ENCODE data around the gene ERO1A. TPM values are rescaled to one million over a fixed set of nuclear protein-coding genes. Genes with fewer than 3 reads are reported as not detected.
"Not testable (repeated sequence)": the region's sequence is repeated elsewhere in the genome, so short reads cannot be mapped to it uniquely, and the experiment has no call there.

The ERO1A gene
- 100 to 1,000 TPM in 1 of 2 donors, 10 to 100 TPM in 1; 84.8 to 107 TPM for total RNA-seq

DNA sequence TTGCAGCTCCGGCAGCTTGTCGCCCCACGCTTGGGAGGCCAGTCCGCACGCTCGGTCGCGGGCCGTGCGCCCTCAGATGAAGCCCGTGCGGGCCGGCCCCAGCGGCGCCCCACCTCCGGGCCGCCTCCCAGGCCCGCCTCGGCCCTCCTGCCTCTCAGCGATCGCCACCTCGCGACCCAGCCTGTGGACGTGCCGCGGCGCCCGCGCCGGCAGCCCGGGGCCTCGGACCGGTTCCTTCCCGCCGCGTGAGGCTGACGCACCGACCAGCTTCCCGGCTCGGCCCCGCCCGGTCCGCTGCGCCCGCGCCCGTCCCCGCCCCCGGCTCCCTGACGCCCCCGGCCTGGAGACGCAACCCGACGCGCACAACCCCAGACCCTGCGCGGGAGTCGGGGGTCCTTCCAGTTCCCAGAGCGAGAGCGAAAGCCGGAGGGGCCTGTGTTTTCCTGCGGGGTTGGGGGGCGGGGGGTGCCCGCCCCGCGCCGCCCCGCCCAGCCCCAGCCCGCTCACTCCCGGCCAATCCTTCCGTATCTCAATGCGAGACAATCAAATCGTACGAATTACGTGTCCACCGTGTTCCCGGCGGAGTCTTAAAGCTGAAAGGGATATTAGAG lies at the start of gene ERO1A:
Gene ERO1A (minus strand): TSS at position 78 of the 611 bp plus-strand sequence. CDS start 77 bp downstream, at position 1.
- no peaks in the 10 kb centered on the region for H3K27me3 Mint-ChIP-seq (ENCODE audit: low read depth)
- H3K4me1 Mint-ChIP-seq (ENCODE audit: low read depth): peaks cover 43% of the 10 kb centered on the region
- DNase-seq (peak; percentile 78 to 82), ATAC-seq (replicated peaks in 1 of 2) (peak; percentile 87 to 88)
- peak within 1 kb of the TSS; percentile 99 for H3K27ac Mint-ChIP-seq
- H3K9me3 Mint-ChIP-seq: no peaks in the 10 kb centered on the region
- H3K4me3 Mint-ChIP-seq: peak within 1 kb of the TSS; percentile 97 to 99
- peaks cover 4 to 12% of the 10 kb centered on the region in 2 donors for H3K36me3 Mint-ChIP-seq (ENCODE audit: insufficient read depth in 2 of 2)

DNA sequence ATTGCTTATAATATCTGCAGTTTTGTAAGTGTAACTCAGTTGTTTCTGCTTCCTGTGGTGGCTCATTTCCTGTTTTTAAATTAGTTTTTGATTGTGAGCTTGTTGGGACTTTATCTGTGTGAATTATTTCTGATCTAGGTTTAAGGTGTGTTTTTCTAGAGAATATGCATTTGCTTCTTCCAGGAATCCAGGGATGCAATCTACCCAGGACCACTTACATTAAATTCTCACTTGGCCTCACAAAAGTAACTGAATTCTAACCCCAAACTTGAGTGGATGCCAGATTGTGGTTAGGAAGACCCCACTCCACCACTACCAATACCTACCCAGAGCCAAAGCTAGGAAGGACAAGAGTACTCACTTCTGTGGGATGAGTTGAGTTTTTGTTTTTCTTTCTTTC lies 46.5 kb upstream of the ERO1A start:
- Mint-ChIP-seq H3K36me3 (ENCODE audit: insufficient read depth in 2 of 2) (peaks cover 0 to 8% of the 10 kb centered on the region in 2 donors), H3K4me1 (ENCODE audit: low read depth) (peaks cover 70% of the 10 kb centered on the region), H3K4me3 (peak overlapping the region; percentile 79 to 92), H3K9me3 (no peaks in the 10 kb centered on the region), H3K27me3 (ENCODE audit: low read depth) (no peaks in the 10 kb centered on the region), H3K27ac (peak overlapping the region; percentile 100)
- DNase-seq: peak in 1 of 2 donors; percentile 16
- peak; percentile 45 to 46 for ATAC-seq (replicated peaks in 1 of 2)

DNA sequence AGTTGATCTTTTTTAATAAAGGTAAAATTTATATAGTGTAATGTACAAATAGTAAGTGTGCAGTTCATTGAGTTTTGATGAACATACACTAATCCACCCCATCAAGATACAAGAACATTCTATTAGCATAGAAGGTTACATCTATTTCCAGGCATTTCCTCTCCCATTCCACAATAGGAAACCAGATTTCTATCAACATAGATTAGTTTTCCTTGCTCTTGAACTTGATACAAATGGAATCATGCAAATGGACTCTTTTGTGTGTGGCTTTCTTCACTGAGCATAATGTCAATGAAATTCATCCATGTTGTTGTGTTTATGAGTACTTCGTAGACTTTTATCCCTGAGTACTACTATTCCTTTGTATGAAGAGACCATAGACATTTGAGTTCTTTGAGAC lies 45.4 kb upstream of the ERO1A start:
- DNase-seq (no peak), ATAC-seq (replicated peaks in 1 of 2) (no peak)
- Mint-ChIP-seq H3K9me3 (no peaks in the 10 kb centered on the region), H3K36me3 (ENCODE audit: insufficient read depth in 2 of 2) (peaks cover 0 to 8% of the 10 kb centered on the region in 2 donors), H3K4me1 (ENCODE audit: low read depth) (peaks cover 81% of the 10 kb centered on the region), H3K27ac (peak overlapping the region; percentile 85), H3K27me3 (ENCODE audit: low read depth) (no peaks in the 10 kb centered on the region), H3K4me3 (no peak overlapping the region)

GRCh38 chr14:52738409-52738808 lies 43.1 kb upstream of the ERO1A start:
- Mint-ChIP-seq H3K36me3 (ENCODE audit: insufficient read depth in 2 of 2) (peaks cover 2 to 14% of the 10 kb centered on the region in 2 donors), H3K4me3 (no peak overlapping the region), H3K9me3 (no peaks in the 10 kb centered on the region), H3K27me3 (ENCODE audit: low read depth) (no peaks in the 10 kb centered on the region), H3K4me1 (ENCODE audit: low read depth) (peaks cover 78% of the 10 kb centered on the region), H3K27ac (no peak overlapping the region)
- ATAC-seq (replicated peaks in 1 of 2): no peak
- no peak for DNase-seq

GRCh38 chr14:52735921-52736489 lies 40.6 kb upstream of the ERO1A start:
- ATAC-seq (replicated peaks in 1 of 2) (no peak), DNase-seq (no peak)
- Mint-ChIP-seq H3K4me3 (peak overlapping the region; percentile 2 to 5), H3K4me1 (ENCODE audit: low read depth) (peaks cover 73% of the 10 kb centered on the region), H3K9me3 (no peaks in the 10 kb centered on the region), H3K27me3 (ENCODE audit: low read depth) (no peaks in the 10 kb centered on the region), H3K36me3 (ENCODE audit: insufficient read depth in 2 of 2) (peaks cover 2 to 18% of the 10 kb centered on the region in 2 donors), H3K27ac (peak overlapping the region; percentile 3)

- Mint-ChIP-seq H3K27me3 (ENCODE audit: low read depth) (no peaks in the 10 kb centered on the region), H3K4me3 (no peak overlapping the region), H3K4me1 (ENCODE audit: low read depth) (peaks cover 64% of the 10 kb centered on the region), H3K27ac (no peak overlapping the region), H3K36me3 (ENCODE audit: insufficient read depth in 2 of 2) (peaks cover 2 to 18% of the 10 kb centered on the region in 2 donors), H3K9me3 (no peaks in the 10 kb centered on the region)
- ATAC-seq (replicated peaks in 1 of 2): no peak
- DNase-seq: no peak
Observed at GRCh38 chr14:52733824-52734223, 38.5 kb upstream of the ERO1A start.

DNA sequence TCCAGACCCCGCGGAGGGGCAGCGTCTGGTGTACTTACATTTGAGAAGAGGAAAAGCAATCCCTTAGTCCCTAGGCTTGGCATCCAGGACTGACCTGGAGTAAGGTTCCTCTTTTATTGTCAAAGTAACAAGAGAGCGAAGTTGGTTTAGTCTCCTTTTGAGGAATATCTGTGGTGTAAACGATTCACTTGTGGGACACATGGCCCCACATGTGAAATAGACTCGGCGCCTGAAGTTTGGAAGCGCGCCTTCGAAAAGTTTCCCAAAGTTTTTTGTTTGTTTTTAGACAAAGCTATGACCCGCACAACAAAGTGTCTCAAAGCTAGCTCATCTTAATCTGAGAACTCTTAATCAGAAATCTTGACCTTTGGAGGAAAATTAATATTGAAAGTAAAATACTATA lies 35.4 kb upstream of the ERO1A start:
- Mint-ChIP-seq H3K9me3 (no peaks in the 10 kb centered on the region), H3K27me3 (ENCODE audit: low read depth) (no peaks in the 10 kb centered on the region), H3K4me1 (ENCODE audit: low read depth) (peaks cover 44% of the 10 kb centered on the region), H3K4me3 (peak overlapping the region; percentile 96 to 98), H3K36me3 (ENCODE audit: insufficient read depth in 2 of 2) (peaks cover 2 to 22% of the 10 kb centered on the region in 2 donors), H3K27ac (peak overlapping the region; percentile 90)
- DNase-seq: no peak
- no peak for ATAC-seq (replicated peaks in 1 of 2)

DNA sequence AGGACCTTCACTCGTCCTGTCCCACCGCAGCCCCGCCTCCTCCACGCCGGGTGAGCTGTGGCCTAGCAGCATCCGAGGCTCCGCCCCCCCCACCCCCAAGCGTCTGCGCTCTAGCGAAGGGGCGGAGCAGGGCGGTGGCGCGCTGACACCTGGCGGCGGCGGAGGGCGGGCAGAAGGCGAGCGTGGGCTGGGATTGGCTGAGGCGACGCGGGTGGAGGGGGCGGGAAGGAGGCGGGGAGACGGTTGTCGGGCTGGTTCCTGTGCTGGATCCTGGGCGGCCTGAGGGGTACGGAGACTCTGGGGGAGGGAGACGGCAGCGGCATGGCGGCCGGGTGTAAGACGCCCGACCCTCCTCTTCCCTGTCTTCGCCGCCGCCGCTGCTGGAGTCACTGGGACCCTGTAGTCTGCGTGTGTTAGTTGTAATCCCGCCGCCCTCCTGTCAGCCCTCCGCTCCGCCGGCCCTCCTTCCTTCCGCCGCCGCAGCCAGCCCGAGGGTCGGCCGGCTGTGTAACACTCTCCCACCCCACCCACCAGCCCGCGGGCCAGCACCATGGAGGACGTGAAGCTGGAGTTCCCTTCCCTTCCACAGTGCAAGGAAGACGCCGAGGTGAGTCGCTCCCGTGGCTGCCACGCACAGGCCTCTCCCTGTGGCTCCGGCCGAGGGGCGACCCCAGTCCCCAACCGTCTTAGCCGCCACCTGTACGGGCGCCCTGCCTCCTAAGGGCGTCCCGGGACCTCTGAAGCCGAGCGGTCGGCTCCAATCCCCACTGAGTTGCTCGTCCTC lies 34.8 kb upstream of the ERO1A start, which contains the start of gene STYX:
Gene STYX (plus strand): TSS at position 242 of the 784 bp plus-strand sequence. CDS start 309 bp downstream, at position 551.
- peaks cover 44% of the 10 kb centered on the region for H3K4me1 Mint-ChIP-seq (ENCODE audit: low read depth)
- peak; percentile 95 to 96 for ATAC-seq (replicated peaks in 1 of 2)
- H3K9me3 Mint-ChIP-seq: no peaks in the 10 kb centered on the region
- H3K27me3 Mint-ChIP-seq (ENCODE audit: low read depth): no peaks in the 10 kb centered on the region
- peak; percentile 98 to 99 for DNase-seq
- peaks cover 2 to 22% of the 10 kb centered on the region in 2 donors for H3K36me3 Mint-ChIP-seq (ENCODE audit: insufficient read depth in 2 of 2)
- peak within 1 kb of the TSS; percentile 96 to 98 for H3K4me3 Mint-ChIP-seq
- H3K27ac Mint-ChIP-seq: peak within 1 kb of the TSS; percentile 90

GRCh38 chr14:52729585-52729924 lies 34.2 kb upstream of the ERO1A start:
- Mint-ChIP-seq H3K36me3 (ENCODE audit: insufficient read depth in 2 of 2) (peaks cover 0 to 20% of the 10 kb centered on the region in 2 donors), H3K4me3 (peak overlapping the region; percentile 96 to 98), H3K27me3 (ENCODE audit: low read depth) (no peaks in the 10 kb centered on the region)

DNA sequence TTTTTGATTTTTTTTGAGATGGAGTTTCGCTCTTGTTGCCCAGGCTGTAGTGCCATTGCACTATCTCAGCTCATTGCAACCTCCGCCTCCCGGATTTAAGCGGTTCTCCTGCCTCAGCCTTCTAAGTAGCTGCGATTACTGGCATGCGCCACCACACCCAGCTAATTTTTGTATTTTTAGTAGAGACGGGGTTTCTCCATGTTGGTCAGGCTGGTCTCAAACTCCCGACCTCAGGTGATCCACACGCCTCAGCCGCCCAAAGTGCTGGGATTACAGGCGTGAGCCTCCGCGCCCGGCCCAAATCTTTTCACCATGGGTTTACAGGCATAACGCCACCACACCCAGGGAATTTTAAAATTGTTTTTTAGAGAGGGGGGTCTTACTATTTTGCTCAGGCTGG lies 33.7 kb upstream of the ERO1A start:
- ATAC-seq (replicated peaks in 1 of 2); DNase-seq; H3K27ac Mint-ChIP-seq; H3K27me3 Mint-ChIP-seq (ENCODE audit: low read depth); H3K9me3 Mint-ChIP-seq: not testable (repeated sequence)
- H3K4me1 Mint-ChIP-seq (ENCODE audit: low read depth): peaks cover 37% of the 10 kb centered on the region
- peak overlapping the region in 1 of 2 donors; percentile 42 for H3K4me3 Mint-ChIP-seq
- peaks cover 0 to 16% of the 10 kb centered on the region in 2 donors for H3K36me3 Mint-ChIP-seq (ENCODE audit: insufficient read depth in 2 of 2)

More at GRCh38 chr14:52729585-52729924, 34.2 kb upstream of the ERO1A start:
- Mint-ChIP-seq H3K4me1 (ENCODE audit: low read depth) (peaks cover 42% of the 10 kb centered on the region), H3K27ac (peak overlapping the region; percentile 56), H3K9me3 (no peaks in the 10 kb centered on the region)
- ATAC-seq (replicated peaks in 1 of 2) (no peak), DNase-seq (no peak)

DNA sequence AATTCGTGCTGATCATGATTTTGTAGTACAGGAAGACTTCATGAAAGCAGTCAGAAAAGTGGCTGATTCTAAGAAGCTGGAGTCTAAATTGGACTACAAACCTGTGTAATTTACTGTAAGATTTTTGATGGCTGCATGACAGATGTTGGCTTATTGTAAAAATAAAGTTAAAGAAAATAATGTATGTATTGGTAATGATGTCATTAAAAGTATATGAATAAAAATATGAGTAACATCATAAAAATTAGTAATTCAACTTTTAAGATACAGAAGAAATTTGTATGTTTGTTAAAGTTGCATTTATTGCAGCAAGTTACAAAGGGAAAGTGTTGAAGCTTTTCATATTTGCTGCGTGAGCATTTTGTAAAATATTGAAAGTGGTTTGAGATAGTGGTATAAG lies 32.2 kb upstream of the ERO1A start:
- H3K27me3 Mint-ChIP-seq (ENCODE audit: low read depth); ATAC-seq (replicated peaks in 1 of 2); H3K27ac Mint-ChIP-seq; H3K4me3 Mint-ChIP-seq; H3K9me3 Mint-ChIP-seq; DNase-seq: not testable (repeated sequence)
- Mint-ChIP-seq H3K36me3 (ENCODE audit: insufficient read depth in 2 of 2) (peaks cover 4 to 19% of the 10 kb centered on the region in 2 donors), H3K4me1 (ENCODE audit: low read depth) (peaks cover 29% of the 10 kb centered on the region)

- Mint-ChIP-seq H3K9me3 (no peaks in the 10 kb centered on the region), H3K4me3 (no peak overlapping the region), H3K27ac (no peak overlapping the region), H3K4me1 (ENCODE audit: low read depth) (peaks cover 25% of the 10 kb centered on the region), H3K36me3 (ENCODE audit: insufficient read depth in 2 of 2) (peaks cover 9 to 34% of the 10 kb centered on the region in 2 donors), H3K27me3 (ENCODE audit: low read depth) (no peaks in the 10 kb centered on the region)
- DNase-seq (no peak), ATAC-seq (replicated peaks in 1 of 2) (no peak)
Observed at GRCh38 chr14:52724360-52724644, 28.9 kb upstream of the ERO1A start.
